ENCODE measurements around the gene GOLGA5.
A peak's percentile ranks its signal among the peaks of the same experiment; 100 is the strongest.

DNA sequence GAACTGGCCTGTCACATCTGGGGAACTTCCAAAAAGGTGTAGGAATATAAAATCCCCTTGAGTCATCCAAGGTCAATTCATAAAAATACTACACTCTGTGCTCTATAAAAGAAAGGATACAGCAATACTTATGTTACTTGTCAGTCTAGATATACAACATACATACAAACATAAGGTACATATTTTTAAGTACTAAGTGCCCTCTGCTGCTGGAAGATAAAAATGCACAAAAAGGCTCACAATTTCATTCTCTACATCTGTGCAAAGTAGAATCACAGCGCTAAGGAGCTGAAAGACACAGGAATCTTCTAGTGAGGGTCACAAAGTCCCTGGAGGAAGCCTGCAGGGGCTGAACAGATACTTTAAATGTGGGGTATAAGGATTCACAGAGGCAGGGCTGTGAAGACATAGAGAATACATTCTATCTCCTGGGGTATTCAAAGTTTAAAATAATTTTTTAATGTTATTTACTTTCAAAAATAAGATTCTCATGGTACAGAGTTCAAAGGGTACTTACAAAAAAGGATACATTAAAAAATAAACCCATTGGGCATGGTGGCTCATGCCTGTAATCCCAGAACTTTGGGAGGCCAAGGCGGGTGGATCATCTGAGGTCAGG lies 10.2 kb upstream of the GOLGA5 start:
- TF ChIP-seq CTCF (IDR thresholded peaks at IDR 0.05 in 8 of 11, conservative IDR thresholded peaks at IDR 0.05 in 3 of 11) (peak; percentile 24 to 72 (median 69)), POLR2AphosphoS5 (IDR thresholded peaks at IDR 0.05) (no peak), POLR2A (IDR thresholded peaks at IDR 0.05) (no peak)
